Measurements from ENCODE around the gene GFRA1. TPM values are rescaled to one million over a fixed set of nuclear protein-coding genes. Genes with fewer than 3 reads are reported as not detected.

GFRA1 gene
- total RNA-seq (not detected in 2 replicates), polyA plus RNA-seq (not detected in 2 replicates), polyA minus RNA-seq (under 0.01 TPM in 1 of 2 replicates, not detected in the other)
- total RNA-seq (2013) = 0.98 TPM

DNA sequence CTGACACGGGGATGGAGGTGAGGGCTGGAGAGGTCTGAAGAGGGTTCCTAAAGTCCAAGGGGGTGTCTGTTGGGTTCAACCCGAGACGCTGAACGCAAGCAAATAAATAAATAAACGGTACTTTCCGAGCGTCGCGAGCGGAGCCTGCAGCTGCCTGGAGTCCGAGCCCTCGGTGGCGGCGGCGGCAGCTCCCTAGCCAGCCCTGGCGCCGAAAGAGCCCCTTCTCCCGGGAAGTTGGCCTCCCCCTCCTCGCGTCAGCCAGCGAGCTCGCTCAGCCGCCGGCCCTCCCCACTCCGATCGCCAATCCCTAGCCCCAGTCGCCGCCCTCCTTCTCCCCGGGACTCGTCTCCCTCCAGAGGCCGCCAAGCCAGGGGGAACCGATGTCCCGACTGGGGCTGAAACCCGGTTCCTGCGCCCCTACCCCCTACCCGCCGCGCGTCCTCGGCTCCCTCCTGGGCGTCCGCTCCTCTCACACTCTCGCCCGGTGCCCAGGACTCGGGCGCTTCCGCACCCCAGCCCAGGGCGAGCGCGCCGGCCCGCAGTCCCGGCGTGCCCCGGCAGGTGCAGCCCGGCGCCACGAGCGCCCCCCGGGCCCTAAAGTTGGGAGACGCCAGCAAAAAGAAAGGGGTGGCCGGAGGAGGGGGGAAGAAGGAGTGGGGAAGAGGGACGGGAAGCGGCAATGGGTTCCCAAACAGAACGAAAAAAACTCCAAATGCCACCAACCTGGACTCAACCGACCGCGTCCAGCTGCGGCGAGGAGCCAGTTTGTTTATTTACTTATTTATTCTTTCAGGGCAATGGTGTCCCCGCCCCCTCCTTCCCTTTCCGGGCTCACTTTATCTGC is at the start of gene GFRA1:
Gene GFRA1 (minus strand): TSS at position 767 of the 844 bp plus-strand sequence. CDS start 1,177 bp downstream, outside the sequence.
- ChIA-PET POLR2A (no interaction called here), CTCF (no interaction called here)
- H3K79me2 ChIP-seq (ENCODE audit: control insufficient read depth, insufficient read depth, low read length) = no peaks in the 10 kb centered on the region
- Mint-ChIP-seq H3K9me3 (ENCODE audit: insufficient read depth) (no peaks in the 10 kb centered on the region), H3K4me3 (peak within 1 kb of the TSS; percentile 13), H3K4me1 (peaks cover 9% of the 10 kb centered on the region), H3K27ac (no peak within 1 kb of the TSS), H3K27me3 (peaks cover 63% of the 10 kb centered on the region)
- DNase-seq (no peak), ATAC-seq (ENCODE audit: low read depth) (no peak)
- WGBS (ENCODE audit: insufficient coverage) = 2% methylated on average over 61 of the region's 72 CpGs
- intact Hi-C loops (cut with micrococcal nuclease) = no loop called here
- no peak for TF ChIP-seq EZH2 (IDR thresholded peaks at IDR 0.05; ENCODE audit: borderline replicate concordance, insufficient read depth, low read depth, low read length, poor library complexity, severe bottlenecking)
- TF ChIP-seq, protein P1, sequence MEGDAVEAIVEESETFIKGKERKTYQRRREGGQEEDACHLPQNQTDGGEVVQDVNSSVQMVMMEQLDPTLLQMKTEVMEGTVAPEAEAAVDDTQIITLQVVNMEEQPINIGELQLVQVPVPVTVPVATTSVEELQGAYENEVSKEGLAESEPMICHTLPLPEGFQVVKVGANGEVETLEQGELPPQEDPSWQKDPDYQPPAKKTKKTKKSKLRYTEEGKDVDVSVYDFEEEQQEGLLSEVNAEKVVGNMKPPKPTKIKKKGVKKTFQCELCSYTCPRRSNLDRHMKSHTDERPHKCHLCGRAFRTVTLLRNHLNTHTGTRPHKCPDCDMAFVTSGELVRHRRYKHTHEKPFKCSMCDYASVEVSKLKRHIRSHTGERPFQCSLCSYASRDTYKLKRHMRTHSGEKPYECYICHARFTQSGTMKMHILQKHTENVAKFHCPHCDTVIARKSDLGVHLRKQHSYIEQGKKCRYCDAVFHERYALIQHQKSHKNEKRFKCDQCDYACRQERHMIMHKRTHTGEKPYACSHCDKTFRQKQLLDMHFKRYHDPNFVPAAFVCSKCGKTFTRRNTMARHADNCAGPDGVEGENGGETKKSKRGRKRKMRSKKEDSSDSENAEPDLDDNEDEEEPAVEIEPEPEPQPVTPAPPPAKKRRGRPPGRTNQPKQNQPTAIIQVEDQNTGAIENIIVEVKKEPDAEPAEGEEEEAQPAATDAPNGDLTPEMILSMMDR (IDR thresholded peaks at IDR 0.05) = no peak
- H3K4me3 ChIP-seq (ENCODE audit: control extremely low read depth in 1 of 5, extremely low read depth in 1 of 5, insufficient read depth in 1 of 5, low read depth in 2 of 5, low read length in 4 of 5) = no peak within 1 kb of the TSS
- no peak within 1 kb of the TSS for H3K27ac ChIP-seq (ENCODE audit: low read length in 2 of 2)
- H4K20me1 ChIP-seq (ENCODE audit: control insufficient read depth, insufficient read depth, low read length, poor library complexity, severe bottlenecking) = no peaks in the 10 kb centered on the region
- H3K4me1 ChIP-seq (ENCODE audit: control insufficient read depth in 2 of 2, insufficient read depth in 2 of 2, low read length in 2 of 2) = peaks cover 0 to 7% of the 10 kb centered on the region in 2 donors
- H3K27me3 ChIP-seq (replicated peaks in 1 of 4; ENCODE audit: control extremely low read depth in 1 of 4, control insufficient read depth in 3 of 4, insufficient read depth in 4 of 4, low read length in 3 of 4) = peaks cover 0 to 43% (median 12%) of the 10 kb centered on the region in 4 experiments
- no peak within 1 kb of the TSS for H3K9ac ChIP-seq (ENCODE audit: low read length)
- H3K9me3 ChIP-seq (ENCODE audit: control extremely low read depth in 1 of 3, control insufficient read depth in 2 of 3, insufficient read depth in 1 of 3, low read length in 2 of 3) = peaks cover 0 to 11% (median 0%) of the 10 kb centered on the region in 3 donors
- H3K36me3 ChIP-seq (replicated peaks in 1 of 2; ENCODE audit: control extremely low read depth in 1 of 2, control insufficient read depth in 1 of 2, extremely low read depth in 1 of 2, insufficient read depth in 2 of 2, low read length in 1 of 2) = no peaks in the 10 kb centered on the region
- H3K4me2 ChIP-seq (replicated peaks; ENCODE audit: low read depth, low read length, poor library complexity, severe bottlenecking) = peak within 1 kb of the TSS; percentile 19
- H2AFZ ChIP-seq (ENCODE audit: insufficient read depth, low read depth, low read length, poor library complexity, severe bottlenecking) = peak within 1 kb of the TSS; percentile 22

- no peaks in the 10 kb centered on the region for H3K27me3 Mint-ChIP-seq
- Histone ChIP-seq H4K20me1 (ENCODE audit: control insufficient read depth, insufficient read depth, low read length, poor library complexity, severe bottlenecking) (no peaks in the 10 kb centered on the region), H3K9ac (ENCODE audit: low read length) (no peak overlapping the region), H3K4me3 (ENCODE audit: control extremely low read depth in 1 of 5, extremely low read depth in 1 of 5, insufficient read depth in 1 of 5, low read depth in 2 of 5, low read length in 4 of 5) (no peak overlapping the region), H3K36me3 (replicated peaks in 1 of 2; ENCODE audit: control extremely low read depth in 1 of 2, control insufficient read depth in 1 of 2, extremely low read depth in 1 of 2, insufficient read depth in 2 of 2, low read length in 1 of 2) (no peaks in the 10 kb centered on the region), H3K27ac (ENCODE audit: low read length in 2 of 2) (no peak overlapping the region), H2AFZ (ENCODE audit: insufficient read depth, low read depth, low read length, poor library complexity, severe bottlenecking) (no peak overlapping the region), H3K4me1 (ENCODE audit: control insufficient read depth in 2 of 2, insufficient read depth in 2 of 2, low read length in 2 of 2) (peaks cover 0 to 2% of the 10 kb centered on the region in 2 donors), H3K4me2 (replicated peaks; ENCODE audit: low read depth, low read length, poor library complexity, severe bottlenecking) (no peak overlapping the region), H3K27me3 (replicated peaks in 1 of 4; ENCODE audit: control extremely low read depth in 1 of 4, control insufficient read depth in 3 of 4, insufficient read depth in 4 of 4, low read length in 3 of 4) (no peaks in the 10 kb centered on the region), H3K9me3 (ENCODE audit: control extremely low read depth in 1 of 3, control insufficient read depth in 2 of 3, insufficient read depth in 1 of 3, low read length in 2 of 3) (no peaks in the 10 kb centered on the region), H3K79me2 (ENCODE audit: control insufficient read depth, insufficient read depth, low read length) (no peaks in the 10 kb centered on the region)
- intact Hi-C loops (cut with micrococcal nuclease) = no loop called here
- WGBS (ENCODE audit: insufficient coverage) = no CpG with 5 or more reads among the region's 2 CpGs
- POLR2A ChIA-PET = no interaction called here
- no peaks in the 10 kb centered on the region for H3K9me3 Mint-ChIP-seq (ENCODE audit: insufficient read depth)
- H3K27ac Mint-ChIP-seq = no peak overlapping the region
- H3K4me1 Mint-ChIP-seq = no peaks in the 10 kb centered on the region
- TF ChIP-seq EZH2 (IDR thresholded peaks at IDR 0.05; ENCODE audit: borderline replicate concordance, insufficient read depth, low read depth, low read length, poor library complexity, severe bottlenecking) = no peak
- TF ChIP-seq, protein P1 (IDR thresholded peaks at IDR 0.05) = no peak
- ATAC-seq (ENCODE audit: low read depth) = no peak
- CTCF ChIA-PET = no interaction called here
- DNase-seq = no peak
- H3K4me3 Mint-ChIP-seq = no peak overlapping the region
Measured at GRCh38 chr10:116316503-116316902, 43.5 kb upstream of the GFRA1 start.

Data from B cell (primary cell).